GM18498 (cell line): ENCODE results near the gene ANO1.
"Not testable (repeated sequence)": the region's sequence is repeated elsewhere in the genome, so short reads cannot be mapped to it uniquely, and the experiment has no call there.

Experiments used
- ATAC-seq: cut with Tn5 transposase; IDR thresholded peaks from one replicate; pipeline ENCODE4 v1.9.1; 2021; ENCODE audit warnings: mild to moderate bottlenecking, moderate library complexity; ENCODE audit not compliant: unreplicated experiment

The ANO1 gene

DNA sequence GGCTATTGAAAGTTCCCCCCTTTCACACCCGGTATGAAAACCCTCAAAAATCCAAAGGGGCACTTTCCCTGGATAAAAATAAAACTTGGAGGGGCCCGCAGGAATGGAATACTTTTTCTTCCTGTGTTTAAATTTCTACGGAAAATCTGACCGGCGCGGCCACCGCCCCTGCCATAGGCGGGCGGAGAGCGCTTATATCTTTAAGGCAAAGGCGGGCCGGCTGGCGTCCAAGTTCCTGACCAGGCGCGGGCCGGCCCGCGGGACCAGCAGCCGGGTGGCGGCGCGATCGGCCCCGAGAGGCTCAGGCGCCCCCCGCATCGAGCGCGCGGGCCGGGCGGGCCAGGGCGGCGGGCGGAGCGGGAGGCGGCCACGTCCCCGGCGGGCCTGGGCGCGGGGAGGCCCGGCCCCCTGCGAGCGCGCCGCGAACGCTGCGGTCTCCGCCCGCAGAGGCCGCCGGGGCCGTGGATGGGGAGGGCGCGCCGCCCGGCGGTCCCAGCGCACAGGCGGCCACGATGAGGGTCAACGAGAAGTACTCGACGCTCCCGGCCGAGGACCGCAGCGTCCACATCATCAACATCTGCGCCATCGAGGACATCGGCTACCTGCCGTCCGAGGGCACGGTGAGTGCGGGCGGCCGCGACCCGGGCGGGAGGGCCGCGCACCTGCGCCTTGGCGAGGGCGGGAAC, at the start of gene ANO1:
Gene ANO1, plus strand, starts transcription at position 223 of the 686 bp plus-strand sequence. Its CDS starts 290 bp downstream, at position 513.
- no peak for ATAC-seq

GRCh38 chr11:70029115-70029860, 48.8 kb upstream of the ANO1 start:
- ATAC-seq = no peak

GRCh38 chr11:70029861-70030380, 48.2 kb upstream of the ANO1 start:
- ATAC-seq = no peak

DNA sequence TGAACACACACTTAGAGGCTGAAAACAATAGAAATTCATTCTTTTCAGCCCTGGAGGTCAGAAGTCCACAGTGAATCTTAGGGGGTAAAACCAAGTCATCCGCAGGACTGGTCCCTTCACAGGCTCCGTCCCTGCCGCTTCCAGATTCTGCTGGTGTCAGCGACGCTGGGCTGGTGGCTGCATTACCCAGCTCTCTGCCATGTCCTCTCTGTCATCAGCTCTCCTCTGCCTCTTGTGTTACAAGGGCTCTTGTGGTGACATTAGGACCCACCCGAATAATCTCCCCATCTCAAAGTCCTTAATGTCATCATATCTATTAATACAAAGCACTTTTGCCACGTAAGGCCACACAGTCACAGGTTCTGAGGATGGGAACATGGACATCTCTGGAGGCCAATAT, 47.7 kb upstream of the ANO1 start:
- no peak for ATAC-seq

DNA sequence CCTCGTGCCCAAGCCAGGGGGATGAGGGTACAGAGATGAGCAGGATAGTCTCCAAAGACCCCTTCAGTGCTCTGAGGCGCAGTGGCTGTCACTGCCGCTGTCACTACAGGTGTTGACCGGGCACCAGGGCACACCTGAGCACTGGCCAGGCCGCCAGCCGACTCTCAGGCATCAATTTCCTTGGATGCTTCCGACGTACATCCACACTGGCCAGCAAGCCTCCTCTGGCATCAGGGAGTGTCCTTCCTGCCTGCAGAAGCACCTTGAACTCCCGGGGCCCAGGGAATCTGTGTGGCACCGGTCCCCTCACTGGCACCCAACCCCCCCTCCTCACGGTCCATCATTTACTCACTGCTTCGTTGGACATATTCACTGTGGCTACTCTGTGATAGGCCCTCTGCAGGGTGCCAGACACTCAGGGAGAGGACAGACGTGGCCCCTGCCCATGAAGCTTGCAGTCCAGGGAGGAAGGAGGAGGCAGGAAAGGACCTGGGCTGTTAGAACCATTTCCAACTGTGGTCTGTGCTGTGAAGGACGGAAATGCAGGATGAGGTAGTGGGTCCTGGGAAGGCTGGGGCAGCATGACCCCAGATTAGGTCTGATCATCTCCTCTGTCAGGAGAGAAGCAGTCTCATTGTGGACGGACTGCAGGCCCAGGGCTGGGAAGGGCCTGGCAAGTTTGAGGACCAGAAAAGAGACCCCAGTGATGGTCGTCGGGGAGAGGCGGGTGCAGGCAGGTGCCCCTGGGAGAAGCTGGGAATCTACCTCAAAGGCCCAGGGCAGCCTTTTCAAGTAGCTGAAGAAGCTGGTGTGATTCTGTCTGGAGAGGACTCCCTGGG, 46.3 kb upstream of the ANO1 start:
- ATAC-seq = no peak

DNA sequence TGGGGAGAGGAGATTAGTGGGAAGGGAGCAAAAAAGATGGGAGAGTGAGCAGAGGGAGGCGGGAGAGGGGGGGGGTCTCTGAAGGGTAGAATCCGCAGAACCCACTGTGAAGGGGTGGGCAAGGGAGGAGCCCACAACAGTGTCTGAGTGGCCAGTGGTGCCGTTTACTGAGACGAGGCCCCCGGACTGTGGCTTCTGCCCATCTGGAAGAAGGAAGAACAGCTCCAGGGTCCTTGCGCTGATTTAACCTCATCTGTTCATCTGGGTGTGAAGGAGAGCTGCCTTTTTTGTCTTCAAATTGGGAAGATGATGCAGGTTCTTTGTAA, 45.7 kb upstream of the ANO1 start:
- no peak for ATAC-seq

GRCh38 chr11:70032943-70033710, 45.0 kb upstream of the ANO1 start:
- ATAC-seq = no peak

- ATAC-seq = no peak
These were observed 44.4 kb upstream of the ANO1 start for GRCh38 chr11:70033711-70034070.

- ATAC-seq = no peak
These were observed 43.3 kb upstream of the ANO1 start for GRCh38 chr11:70034740-70035365.

DNA sequence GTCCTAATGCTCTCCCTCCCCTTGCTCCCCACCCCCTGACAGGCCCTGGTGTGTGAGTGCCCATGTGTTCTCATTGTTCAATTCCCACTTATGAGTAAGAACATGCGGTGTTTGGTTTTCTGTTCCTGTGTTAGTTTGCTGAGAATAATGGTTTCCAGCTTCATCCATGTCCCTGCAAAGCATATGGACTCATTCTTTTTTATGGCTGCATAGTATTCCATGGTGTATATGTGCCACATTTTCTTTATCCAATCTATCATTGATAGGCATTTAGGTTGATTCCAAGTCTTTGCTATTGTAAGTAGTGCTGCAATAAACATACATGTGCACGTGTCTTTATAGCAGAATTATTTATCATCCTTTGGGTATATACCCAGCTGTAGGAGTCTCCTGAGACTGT, 42.5 kb upstream of the ANO1 start:
- not testable (repeated sequence) for ATAC-seq

DNA sequence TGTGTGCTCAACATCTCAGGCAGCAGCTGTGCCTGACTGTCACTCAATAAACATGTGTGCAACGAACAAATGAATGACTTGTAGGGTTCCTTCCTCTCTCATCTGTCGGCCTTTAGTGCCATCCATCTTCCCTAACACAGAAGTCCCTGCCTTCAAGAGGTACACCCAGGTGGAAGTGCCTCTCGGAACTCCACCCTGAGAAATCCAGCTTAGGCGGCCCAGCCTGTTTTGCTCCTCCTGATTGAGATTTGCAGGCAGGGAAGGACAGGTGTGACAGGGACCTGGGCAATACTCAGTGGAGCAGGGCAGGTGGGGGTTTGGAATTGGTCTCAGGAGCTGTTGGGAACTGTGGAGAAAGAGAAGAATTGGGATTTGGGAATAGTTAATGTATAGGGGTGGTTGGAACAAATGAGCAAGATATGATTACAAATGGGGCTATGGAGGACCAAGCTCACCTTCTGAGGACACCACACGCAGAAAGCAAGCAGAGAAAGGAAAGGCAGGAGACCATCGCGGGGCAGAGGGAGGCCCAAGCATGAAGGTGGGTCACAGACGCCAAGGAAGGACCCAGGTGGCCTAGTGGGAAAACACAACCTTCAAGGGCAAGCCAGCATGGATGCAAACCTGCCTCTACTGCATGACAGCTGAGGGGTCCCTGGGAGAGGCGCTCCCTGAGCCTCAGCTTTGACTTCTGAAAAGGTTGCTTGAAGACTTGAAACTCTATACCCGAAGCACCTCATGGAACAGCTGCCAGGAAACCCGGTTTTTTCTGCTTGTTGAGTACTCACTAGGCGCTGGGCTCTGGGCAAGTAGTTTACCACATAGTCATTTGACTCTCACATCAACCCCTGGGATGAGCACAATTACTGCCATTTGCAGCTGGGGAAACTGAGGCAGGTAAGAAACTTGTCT, 40.9 kb upstream of the ANO1 start:
- ATAC-seq = no peak

DNA sequence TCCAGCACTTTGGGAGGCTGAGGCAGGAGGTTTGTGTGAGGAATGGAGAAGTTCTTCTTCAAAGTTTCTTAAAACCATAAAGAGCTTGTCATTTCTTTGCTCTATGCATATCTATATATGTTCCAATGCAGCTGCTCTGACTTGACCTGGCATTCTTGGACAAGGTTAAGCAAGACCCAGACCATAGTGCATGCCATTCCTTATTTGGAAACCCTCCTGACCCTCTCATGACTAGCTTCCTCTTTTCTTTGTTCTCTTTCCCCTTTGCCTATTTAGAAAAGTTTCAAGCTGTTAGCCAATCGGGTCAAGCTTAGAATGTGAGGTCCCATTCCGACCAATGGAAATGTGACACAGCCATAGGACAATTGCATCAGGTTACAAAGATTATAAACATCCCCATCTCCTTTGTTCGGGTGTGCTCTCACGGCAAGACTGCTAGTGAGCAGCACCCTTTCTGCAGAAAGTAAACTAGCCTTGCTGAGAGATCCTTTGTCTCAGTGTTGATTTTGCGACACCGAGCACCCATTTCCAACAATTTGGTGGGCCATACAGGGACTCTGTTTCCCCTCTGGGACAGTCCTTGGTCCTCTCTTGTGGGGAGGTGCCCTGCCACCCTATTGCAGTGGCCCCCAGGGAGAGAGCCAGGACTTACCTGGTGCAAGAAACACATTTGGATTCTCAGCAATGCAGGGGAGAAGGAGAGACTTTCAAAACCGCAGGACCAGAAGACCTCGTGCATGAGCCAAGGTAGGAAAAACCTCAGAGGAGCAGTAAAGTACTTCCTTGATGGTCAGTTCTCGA, 39.9 kb upstream of the ANO1 start:
- ATAC-seq = no peak

- no peak for ATAC-seq
These were observed 37.7 kb upstream of the ANO1 start for GRCh38 chr11:70040452-70040851.

DNA sequence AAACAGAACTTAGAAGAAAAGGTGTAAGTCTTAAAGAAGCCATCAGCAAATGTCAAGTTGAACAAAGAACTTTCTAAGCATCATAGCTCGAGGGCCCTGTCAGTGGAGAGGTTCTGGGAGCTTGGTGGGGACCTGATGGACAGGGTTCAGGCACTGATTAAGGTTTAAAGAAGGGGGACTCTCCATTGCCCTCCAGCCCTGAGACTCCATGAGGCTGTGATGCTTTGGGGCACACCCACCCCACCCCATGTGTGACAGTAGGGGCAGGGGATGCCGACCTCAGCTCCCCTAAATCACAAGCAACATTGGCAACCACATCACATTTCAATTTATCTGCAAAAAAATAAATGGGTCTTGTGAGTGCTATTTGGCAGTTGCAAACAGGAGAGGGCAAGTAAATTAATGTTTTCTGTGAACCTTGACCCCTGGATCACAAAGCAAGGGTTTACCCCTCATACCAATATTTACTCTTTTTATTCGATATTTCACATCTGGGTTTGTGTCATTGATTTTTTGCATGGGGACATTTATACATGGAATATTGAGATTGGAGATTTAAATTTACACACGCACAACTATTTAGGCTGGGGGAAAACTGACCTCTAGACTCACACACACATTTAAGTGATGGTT, 37.1 kb upstream of the ANO1 start:
- no peak for ATAC-seq

- ATAC-seq = no peak
These were observed 34.6 kb upstream of the ANO1 start for GRCh38 chr11:70043482-70043881.

DNA sequence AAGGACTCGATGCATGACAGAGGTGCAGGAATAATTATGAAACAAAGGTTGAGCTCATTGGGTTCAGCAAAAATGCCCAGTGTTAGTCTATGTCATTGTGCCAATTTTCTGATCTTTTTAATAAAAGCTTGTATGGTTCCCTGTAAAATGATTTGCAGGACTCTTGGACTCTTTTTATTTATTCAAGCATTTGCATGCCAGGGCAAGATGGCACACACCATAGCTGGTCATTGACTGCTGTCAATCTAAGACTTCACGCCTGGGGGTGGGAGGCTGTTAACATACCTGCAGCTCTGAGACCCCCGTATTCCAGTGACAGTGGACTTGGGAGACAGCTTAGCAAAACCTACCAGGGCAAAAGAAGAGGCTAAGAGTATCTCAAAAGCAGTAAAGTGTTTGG, 32.0 kb upstream of the ANO1 start:
- no peak for ATAC-seq

GRCh38 chr11:70048279-70049024, 29.7 kb upstream of the ANO1 start:
- ATAC-seq = no peak
